Adrenal gland (tissue), 5 donors: ENCODE results near the gene ICAM4.

Experiments used
- CTCF ChIP-seq, 6 experiments: fragments of 450-650 bp in 4 of 6; fragments of 200-600 bp in 2 of 6; sonication (generic) in 1 of 6; IDR thresholded peaks; 1 replicate in 5 of 6; 2 replicates in 1 of 6; pipeline versions ENCODE4 v1.5.1 to v1.8.0; 2016 to 2021; ENCODE audit warnings: antibody characterized with exemption in 6 of 6, mild to moderate bottlenecking in 2 of 6, moderate library complexity in 1 of 6
- POLR2A ChIP-seq, 2 donors: fragments of 450-650 bp; IDR thresholded peaks; one replicate each; pipeline ENCODE4 v1.6.1; 2017; ENCODE audit warnings: antibody characterized with exemption in 2 of 2, mild to moderate bottlenecking in 2 of 2, moderate library complexity in 1 of 2
- donor health status: DM: no; HTN: no; CAD: no.

GRCh38 chr19:10277795-10278589 is 8.8 kb upstream of the ICAM4 start:
- TF ChIP-seq POLR2A (IDR thresholded peaks at IDR 0.05) = no peak
- no peak for TF ChIP-seq CTCF (IDR thresholded peaks at IDR 0.05)
